Neural cell (in vitro differentiated cells): ENCODE measurements around the gene ASXL1. TPM values are rescaled to one million over a fixed set of nuclear protein-coding genes. Genes with fewer than 3 reads are reported as not detected.

Experiments used
- H2AFZ ChIP-seq: fragments of 200-600, 300-800 bp; sonication (generic), shearing (Covaris generic); 2 replicates; pipeline ENCODE4 v1.6.0; 2014; ENCODE audit warnings: low read depth, mild to moderate bottlenecking, antibody characterized with exemption, low read length, moderate library complexity
- H3F3A ChIP-seq: fragments of 200-600 bp; shearing (Covaris generic); 2 replicates; pipeline ENCODE4 v1.6.1; 2016; ENCODE audit warnings: mild to moderate bottlenecking, moderate library complexity, mixed read lengths, antibody characterized with exemption, low read length; ENCODE audit not compliant: insufficient read depth, poor library complexity, severe bottlenecking
- H3K27ac ChIP-seq: fragments of 200-600, 300-800 bp; sonication (generic), shearing (Covaris generic); 2 replicates; pipeline ENCODE4 v1.5.1; 2014; ENCODE audit warnings: mild to moderate bottlenecking, low read length, moderate library complexity
- H3K27me3 ChIP-seq: fragments of 300-800, 200-600 bp; sonication (generic), shearing (Covaris generic); 2 replicates; pipeline ENCODE4 v1.6.0; 2014; ENCODE audit warnings: mild to moderate bottlenecking, low read depth, low read length, moderate library complexity; ENCODE audit not compliant: insufficient read depth
- H3K36me3 ChIP-seq: fragments of 300-800, 200-600 bp; sonication (generic), shearing (Covaris generic); 2 replicates; pipeline ENCODE4 v1.5.1; 2014; ENCODE audit warnings: mild to moderate bottlenecking, antibody characterized with exemption, low read length, moderate library complexity; ENCODE audit not compliant: insufficient read depth
- H3K4me2 ChIP-seq: fragments of 300-800, 200-600 bp; sonication (generic), shearing (Covaris generic); 2 replicates; pipeline ENCODE4 v1.6.0; 2014; ENCODE audit warnings: mild to moderate bottlenecking, low read length
- H3K4me3 ChIP-seq: fragments of 300-800, 200-600 bp; sonication (generic), shearing (Covaris generic); 2 replicates; pipeline ENCODE4 v1.5.1; 2014; ENCODE audit warnings: mild to moderate bottlenecking, low read length, moderate library complexity
- H3K79me2 ChIP-seq: fragments of 200-600 bp; shearing (Covaris generic); replicated peaks from 2 replicates; pipeline ENCODE4 v1.6.0; 2014; ENCODE audit warnings: mild to moderate bottlenecking, low read length, moderate library complexity; ENCODE audit not compliant: insufficient read depth
- H3K9ac ChIP-seq: fragments of 300-800, 200-600 bp; sonication (generic), shearing (Covaris generic); 2 replicates; pipeline ENCODE4 v1.6.1; 2016; ENCODE audit warnings: mild to moderate bottlenecking, low read length, mixed read lengths
- H3K9me2 ChIP-seq: fragments of 200-600 bp; shearing (Covaris generic); 2 replicates; pipeline ENCODE4 v1.6.1; 2016; ENCODE audit warnings: mild to moderate bottlenecking, low read length, mixed read lengths; ENCODE audit not compliant: insufficient read depth
- H3K9me3 ChIP-seq: fragments of 200-600, 300-800 bp; sonication (generic), shearing (Covaris generic); 2 replicates; pipeline ENCODE4 v1.6.1; 2016; ENCODE audit warnings: mild to moderate bottlenecking, mixed run types, low read length, moderate library complexity, mixed read lengths
- H4K20me1 ChIP-seq: fragments of 200-600 bp; shearing (Covaris generic); 2 replicates; pipeline ENCODE4 v1.6.1; 2016; ENCODE audit warnings: mild to moderate bottlenecking, mixed run types; ENCODE audit not compliant: insufficient read depth
- CTCF ChIP-seq: fragments of 450-650 bp; IDR thresholded peaks from 2 replicates; pipeline ENCODE4 v1.5.1; 2014; ENCODE audit warnings: antibody characterized with exemption, mild to moderate bottlenecking, moderate library complexity; ENCODE audit not compliant: poor library complexity, severe bottlenecking
- REST ChIP-seq: IDR thresholded peaks from 2 replicates; pipeline ENCODE4 v1.6.1; 2012; ENCODE audit warnings: borderline replicate concordance
- TAF1 ChIP-seq: IDR thresholded peaks from 2 replicates; pipeline ENCODE4 v1.6.1; 2012; ENCODE audit warnings: low read depth
- polyA plus RNA-seq: library from polyadenylated mRNA; depleted of rRNA; stranded (reverse); fragments of >200 nt; gene quantifications from 2 replicates; pipeline ENCODE4 v1.2.3, GENCODE V29; 2014

ASXL1 gene
- polyA plus RNA-seq, 1 donor from 2014 or later: 45.9 TPM

- TF ChIP-seq CTCF: no peak
- Histone ChIP-seq H4K20me1 (no peaks in the 10 kb centered on the region), H3K36me3 (no peaks in the 10 kb centered on the region), H2AFZ (no peak overlapping the region), H3K9ac (no peak overlapping the region), H3K79me2 (peaks cover 8% of the 10 kb centered on the region), H3K9me2 (no peaks in the 10 kb centered on the region), H3K27me3 (no peaks in the 10 kb centered on the region), H3K4me3 (no peak overlapping the region), H3F3A (no peaks in the 10 kb centered on the region), H3K27ac (no peak overlapping the region), H3K4me2 (no peak overlapping the region), H3K9me3 (no peaks in the 10 kb centered on the region)
Observed at GRCh38 chr20:32421290-32421689, 63.2 kb downstream of the ASXL1 start.

- no peaks in the 10 kb centered on the region for H3K27me3 ChIP-seq
- H3K4me2 ChIP-seq: no peak overlapping the region
- H3K9me2 ChIP-seq: no peaks in the 10 kb centered on the region
- H3F3A ChIP-seq: no peaks in the 10 kb centered on the region
- peaks cover 5% of the 10 kb centered on the region for H3K79me2 ChIP-seq
- H3K9me3 ChIP-seq: no peaks in the 10 kb centered on the region
- H3K4me3 ChIP-seq: no peak overlapping the region
- no peak overlapping the region for H3K27ac ChIP-seq
- no peaks in the 10 kb centered on the region for H4K20me1 ChIP-seq
- H3K9ac ChIP-seq: no peak overlapping the region
- TF ChIP-seq TAF1 (no peak), CTCF (no peak)
- H2AFZ ChIP-seq: no peak overlapping the region
- peaks cover 7% of the 10 kb centered on the region for H3K36me3 ChIP-seq
Observed at GRCh38 chr20:32427996-32428395, 69.9 kb downstream of the ASXL1 start.

- Histone ChIP-seq H3K9me3 (no peaks in the 10 kb centered on the region), H3K4me3 (no peak overlapping the region), H3K27ac (no peak overlapping the region), H3K79me2 (no peaks in the 10 kb centered on the region), H3K4me2 (no peak overlapping the region), H3K9ac (no peak overlapping the region), H4K20me1 (no peaks in the 10 kb centered on the region), H3K9me2 (no peaks in the 10 kb centered on the region), H3K36me3 (peaks cover 7% of the 10 kb centered on the region), H2AFZ (no peak overlapping the region), H3F3A (no peaks in the 10 kb centered on the region), H3K27me3 (no peaks in the 10 kb centered on the region)
- TF ChIP-seq REST (no peak), TAF1 (no peak)
Observed at GRCh38 chr20:32429343-32429742, 71.2 kb downstream of the ASXL1 start.
